Neural progenitor cell (in vitro differentiated cells): ENCODE measurements around the gene GNAQ. TPM values are rescaled to one million over a fixed set of nuclear protein-coding genes. Genes with fewer than 3 reads are reported as not detected.

Experiments used
- DNase-seq: peaks from one replicate; pipeline ENCODE4 v3.0.0-alpha.2; 2016; ENCODE audit warnings: low spot score
- H2AFZ ChIP-seq: fragments of 200-600 bp; sonication (generic); replicated peaks from 2 replicates; pipeline ENCODE4 v1.6.1; 2016; ENCODE audit warnings: antibody characterized with exemption
- H3F3A ChIP-seq: fragments of 200-600 bp; sonication (generic); 2 replicates; pipeline ENCODE4 v1.6.1; 2016; ENCODE audit warnings: antibody characterized with exemption, low read depth
- H3K27ac ChIP-seq: fragments of 200-600 bp; sonication (generic); 2 replicates; pipeline ENCODE4 v1.5.1; 2016; ENCODE audit warnings: mild to moderate bottlenecking
- H3K27me3 ChIP-seq: fragments of 200-600 bp; sonication (generic); 2 replicates; pipeline ENCODE4 v1.6.1; 2016; ENCODE audit warnings: mild to moderate bottlenecking, moderate library complexity
- H3K36me3 ChIP-seq: fragments of 200-600 bp; sonication (generic); 2 replicates; pipeline ENCODE4 v1.5.1; 2016
- H3K4me1 ChIP-seq: fragments of 200-600 bp; sonication (generic); 2 replicates; pipeline ENCODE4 v1.6.1; 2016; ENCODE audit warnings: mixed run types
- H3K4me2 ChIP-seq: fragments of 200-600 bp; sonication (generic); 2 replicates; pipeline ENCODE4 v1.6.1; 2016
- H3K4me3 ChIP-seq: fragments of 200-600 bp; sonication (generic); 2 replicates; pipeline ENCODE4 v1.5.1; 2016
- H3K79me2 ChIP-seq: fragments of 200-600 bp; sonication (generic); 2 replicates; pipeline ENCODE4 v1.6.1; 2016; ENCODE audit warnings: low read depth
- H3K9ac ChIP-seq: fragments of 200-600 bp; sonication (generic); 2 replicates; pipeline ENCODE4 v1.6.1; 2016
- H3K9me3 ChIP-seq: fragments of 200-600 bp; sonication (generic); 2 replicates; pipeline ENCODE4 v1.5.1; 2016; ENCODE audit warnings: low read depth
- H4K20me1 ChIP-seq: fragments of 200-600 bp; sonication (generic); 2 replicates; pipeline ENCODE4 v1.6.1; 2016; ENCODE audit warnings: low read depth
- H3K27ac Mint-ChIP-seq: 3 replicates; pipeline ENCODE4 v1.8.0; 2021; ENCODE audit warnings: mixed read lengths
- H3K27me3 Mint-ChIP-seq: 2 replicates; pipeline ENCODE4 v1.8.0; 2022; ENCODE audit warnings: low read depth, mild to moderate bottlenecking, inconsistent platforms, moderate library complexity, mixed read lengths; ENCODE audit not compliant: insufficient read depth
- H3K36me3 Mint-ChIP-seq: 3 replicates; pipeline ENCODE4 v1.8.0; 2021; ENCODE audit warnings: mixed read lengths
- H3K4me1 Mint-ChIP-seq: 3 replicates; pipeline ENCODE4 v1.8.0; 2021; ENCODE audit warnings: mixed read lengths
- H3K4me3 Mint-ChIP-seq: 3 replicates; pipeline ENCODE4 v1.8.0; 2021; ENCODE audit warnings: mild to moderate bottlenecking, moderate library complexity, mixed read lengths
- H3K9me3 Mint-ChIP-seq: 3 replicates; pipeline ENCODE4 v1.8.0; 2020; ENCODE audit warnings: mixed read lengths
- EZH2 ChIP-seq: fragments of 200-600 bp; sonication (generic); IDR thresholded peaks from 2 replicates; pipeline ENCODE4 v1.6.1; 2017; ENCODE audit warnings: antibody characterized with exemption, mild to moderate bottlenecking, moderate library complexity
- EZH2phosphoT487 ChIP-seq: fragments of 200-600 bp; sonication (generic); IDR thresholded peaks from 2 replicates; pipeline ENCODE4 v1.6.1; 2017; ENCODE audit warnings: antibody characterized with exemption
- total RNA-seq: library from RNA; depleted of rRNA; stranded (reverse); fragments of >200 nt; gene quantifications from 2 replicates; pipeline ENCODE4 v1.2.3, GENCODE V29; 2015; ENCODE audit warnings: low replicate concordance
- TF ChIP-seq, protein P1 (sequence below): fragments of 200-600 bp; sonication (generic); IDR thresholded peaks from 2 replicates; pipeline ENCODE4 v1.5.1; 2017; ENCODE audit warnings: antibody characterized with exemption, mild to moderate bottlenecking

The GNAQ gene
- total RNA-seq, 1 donor from 2014 or later: 87.9 TPM

DNA sequence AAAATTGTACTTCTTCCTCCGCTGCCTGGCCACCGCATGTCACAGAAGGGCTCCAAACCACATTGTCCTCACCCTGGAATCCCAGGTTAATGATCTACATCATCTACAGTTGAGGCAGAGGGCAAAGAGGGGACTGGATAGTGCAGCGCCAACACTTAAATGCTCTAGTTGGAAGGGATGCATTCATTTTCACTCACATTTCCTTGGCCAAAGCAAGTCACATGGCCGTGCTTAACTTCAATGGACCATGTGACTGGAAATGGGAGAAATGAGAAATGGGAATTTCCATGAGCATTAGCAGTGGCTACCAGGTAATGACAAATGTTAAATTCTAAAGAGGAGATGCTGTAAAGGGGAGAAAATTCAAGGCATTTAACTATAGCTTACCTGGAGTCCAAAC is 13.3 kb upstream of the GNAQ start:
- H3K4me1 Mint-ChIP-seq: peaks cover 13% of the 10 kb centered on the region
- no peaks in the 10 kb centered on the region for H3K9me3 ChIP-seq
- no peak for DNase-seq
- TF ChIP-seq, protein P1, sequence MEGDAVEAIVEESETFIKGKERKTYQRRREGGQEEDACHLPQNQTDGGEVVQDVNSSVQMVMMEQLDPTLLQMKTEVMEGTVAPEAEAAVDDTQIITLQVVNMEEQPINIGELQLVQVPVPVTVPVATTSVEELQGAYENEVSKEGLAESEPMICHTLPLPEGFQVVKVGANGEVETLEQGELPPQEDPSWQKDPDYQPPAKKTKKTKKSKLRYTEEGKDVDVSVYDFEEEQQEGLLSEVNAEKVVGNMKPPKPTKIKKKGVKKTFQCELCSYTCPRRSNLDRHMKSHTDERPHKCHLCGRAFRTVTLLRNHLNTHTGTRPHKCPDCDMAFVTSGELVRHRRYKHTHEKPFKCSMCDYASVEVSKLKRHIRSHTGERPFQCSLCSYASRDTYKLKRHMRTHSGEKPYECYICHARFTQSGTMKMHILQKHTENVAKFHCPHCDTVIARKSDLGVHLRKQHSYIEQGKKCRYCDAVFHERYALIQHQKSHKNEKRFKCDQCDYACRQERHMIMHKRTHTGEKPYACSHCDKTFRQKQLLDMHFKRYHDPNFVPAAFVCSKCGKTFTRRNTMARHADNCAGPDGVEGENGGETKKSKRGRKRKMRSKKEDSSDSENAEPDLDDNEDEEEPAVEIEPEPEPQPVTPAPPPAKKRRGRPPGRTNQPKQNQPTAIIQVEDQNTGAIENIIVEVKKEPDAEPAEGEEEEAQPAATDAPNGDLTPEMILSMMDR: no peak
- no peak for TF ChIP-seq EZH2phosphoT487
- no peak for TF ChIP-seq EZH2
- H3K27me3 ChIP-seq: no peaks in the 10 kb centered on the region
- H3K27me3 Mint-ChIP-seq: no peaks in the 10 kb centered on the region
- H2AFZ ChIP-seq: no peak overlapping the region
- H3K36me3 Mint-ChIP-seq: no peaks in the 10 kb centered on the region
- H3F3A ChIP-seq: peaks cover 6% of the 10 kb centered on the region
- no peaks in the 10 kb centered on the region for H3K36me3 ChIP-seq
- H3K27ac Mint-ChIP-seq: no peak overlapping the region
- H3K4me3 Mint-ChIP-seq: no peak overlapping the region
- H3K79me2 ChIP-seq: no peaks in the 10 kb centered on the region
- peaks cover 6% of the 10 kb centered on the region for H3K4me1 ChIP-seq
- no peak overlapping the region for H3K9ac ChIP-seq
- no peaks in the 10 kb centered on the region for H4K20me1 ChIP-seq
- no peak overlapping the region for H3K27ac ChIP-seq
- H3K4me2 ChIP-seq: no peak overlapping the region
- H3K9me3 Mint-ChIP-seq: no peaks in the 10 kb centered on the region
- no peak overlapping the region for H3K4me3 ChIP-seq

DNA sequence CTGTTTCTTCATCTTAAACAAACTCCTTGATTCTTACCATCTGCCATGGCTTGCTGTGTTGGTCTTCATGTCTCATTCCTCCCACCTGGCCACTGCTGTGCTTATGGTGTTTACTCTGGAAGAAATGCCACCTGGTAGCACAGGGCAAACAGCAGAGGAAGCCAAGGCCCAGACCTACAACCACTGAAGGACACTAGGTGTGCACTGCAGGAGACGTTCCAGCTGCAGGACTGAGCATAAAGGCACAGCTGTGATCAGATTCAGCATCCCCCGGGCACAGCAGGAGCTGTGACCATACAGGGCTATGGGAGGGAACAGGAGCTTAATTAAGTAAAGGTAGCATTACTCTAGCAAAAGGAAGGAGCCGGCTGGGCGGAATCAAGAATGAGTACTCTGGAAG is 12.6 kb upstream of the GNAQ start:
- no peak overlapping the region for H3K4me3 Mint-ChIP-seq
- H3K27ac Mint-ChIP-seq: no peak overlapping the region
- peaks cover 13% of the 10 kb centered on the region for H3K4me1 Mint-ChIP-seq
- Histone ChIP-seq H3K27ac (peak overlapping the region; percentile 19), H3K27me3 (no peaks in the 10 kb centered on the region), H2AFZ (no peak overlapping the region), H3K4me3 (no peak overlapping the region), H3K9ac (no peak overlapping the region), H3K4me2 (peak overlapping the region; percentile 9), H3K79me2 (no peaks in the 10 kb centered on the region), H3K4me1 (peaks cover 6% of the 10 kb centered on the region), H3F3A (peaks cover 6% of the 10 kb centered on the region), H3K36me3 (no peaks in the 10 kb centered on the region), H4K20me1 (no peaks in the 10 kb centered on the region), H3K9me3 (no peaks in the 10 kb centered on the region)
- H3K36me3 Mint-ChIP-seq: no peaks in the 10 kb centered on the region
- DNase-seq: peak; percentile 32
- no peaks in the 10 kb centered on the region for H3K27me3 Mint-ChIP-seq
- TF ChIP-seq, protein P1: no peak
- TF ChIP-seq EZH2phosphoT487 (no peak), EZH2 (no peak)
- no peaks in the 10 kb centered on the region for H3K9me3 Mint-ChIP-seq

GRCh38 chr9:78041971-78042370 is 10.4 kb upstream of the GNAQ start:
- Mint-ChIP-seq H3K4me3 (no peak overlapping the region), H3K9me3 (no peaks in the 10 kb centered on the region)

More at GRCh38 chr9:78041971-78042370, 10.4 kb upstream of the GNAQ start:
- H3K27ac ChIP-seq: no peak overlapping the region
- H3K9ac ChIP-seq: no peak overlapping the region
- no peak overlapping the region for H3K4me2 ChIP-seq
- no peaks in the 10 kb centered on the region for H3K79me2 ChIP-seq
- H2AFZ ChIP-seq: no peak overlapping the region
- Mint-ChIP-seq H3K27ac (no peak overlapping the region), H3K27me3 (no peaks in the 10 kb centered on the region), H3K4me1 (peaks cover 18% of the 10 kb centered on the region), H3K36me3 (no peaks in the 10 kb centered on the region)
- H3K36me3 ChIP-seq: no peaks in the 10 kb centered on the region
- no peaks in the 10 kb centered on the region for H4K20me1 ChIP-seq
- no peaks in the 10 kb centered on the region for H3K27me3 ChIP-seq
- peaks cover 6% of the 10 kb centered on the region for H3F3A ChIP-seq
- no peak for DNase-seq
- no peak overlapping the region for H3K4me3 ChIP-seq
- peaks cover 6% of the 10 kb centered on the region for H3K4me1 ChIP-seq
- H3K9me3 ChIP-seq: no peaks in the 10 kb centered on the region
- TF ChIP-seq EZH2phosphoT487 (no peak), EZH2 (no peak)
- TF ChIP-seq, protein P1: no peak
